H9 (cell line): ENCODE measurements around the gene SSTR5. TPM values are rescaled to one million over a fixed set of nuclear protein-coding genes. Genes with fewer than 3 reads are reported as not detected.

ENCODE experiments used
- DNase-seq: peaks from one replicate; pipeline ENCODE4 v3.0.0-alpha.2; 2017
- H2AFZ ChIP-seq: one replicate; pipeline ENCODE4 v1.6.1; 2013; ENCODE audit warnings: mild to moderate bottlenecking, low read length, control low read depth, moderate library complexity
- H2AK5ac ChIP-seq: 2 replicates; pipeline ENCODE4 v1.6.1; 2013; ENCODE audit warnings: low read length, control low read depth, mixed read lengths; ENCODE audit not compliant: insufficient read length
- H2BK120ac ChIP-seq: one replicate; pipeline ENCODE4 v1.6.1; 2013; ENCODE audit warnings: low read depth, mild to moderate bottlenecking, low read length, control low read depth, inconsistent platforms; ENCODE audit not compliant: poor library complexity, severe bottlenecking
- H2BK12ac ChIP-seq: 2 replicates; pipeline ENCODE4 v1.6.1; 2013; ENCODE audit warnings: low read length, control low read depth, mixed read lengths, low read depth; ENCODE audit not compliant: insufficient read length
- H2BK15ac ChIP-seq: 2 replicates; pipeline ENCODE4 v1.6.1; 2013; ENCODE audit warnings: low read depth, low read length, control low read depth
- H2BK20ac ChIP-seq: one replicate; pipeline ENCODE4 v1.6.1; 2013; ENCODE audit warnings: low read depth, mild to moderate bottlenecking, low read length, control low read depth, inconsistent platforms; ENCODE audit not compliant: poor library complexity, severe bottlenecking
- H2BK5ac ChIP-seq: 2 replicates; pipeline ENCODE4 v1.6.1; 2013; ENCODE audit warnings: low read length, control low read depth, mixed read lengths; ENCODE audit not compliant: insufficient read length
- H3K14ac ChIP-seq: 2 replicates; pipeline ENCODE4 v1.6.1; 2013; ENCODE audit warnings: low read length, control low read depth; ENCODE audit not compliant: insufficient read depth
- H3K18ac ChIP-seq: 2 replicates; pipeline ENCODE4 v1.6.1; 2013; ENCODE audit warnings: low read depth, mild to moderate bottlenecking, mixed read lengths, low read length, control low read depth; ENCODE audit not compliant: insufficient read length
- H3K23ac ChIP-seq: 2 replicates; pipeline ENCODE4 v1.6.1; 2013; ENCODE audit warnings: low read length, control low read depth, mixed read lengths, low read depth; ENCODE audit not compliant: insufficient read length
- H3K23me2 ChIP-seq: 2 replicates; pipeline ENCODE4 v1.6.1; 2013; ENCODE audit warnings: low read depth, mild to moderate bottlenecking, mixed read lengths, low read length, control low read depth; ENCODE audit not compliant: insufficient read length, poor library complexity, severe bottlenecking
- H3K27ac ChIP-seq: 2 replicates; pipeline ENCODE4 v1.5.1; 2013; ENCODE audit warnings: low read length, control low read depth, mixed read lengths, low read depth; ENCODE audit not compliant: insufficient read length
- H3K27me3 ChIP-seq: 2 replicates; pipeline ENCODE4 v1.6.1; 2013; ENCODE audit warnings: low read length, control low read depth, inconsistent platforms; ENCODE audit not compliant: insufficient read depth
- H3K4ac ChIP-seq: 2 replicates; pipeline ENCODE4 v1.6.1; 2013; ENCODE audit warnings: low read depth, mild to moderate bottlenecking, control low read depth, inconsistent platforms, low read length, moderate library complexity
- H3K4me1 ChIP-seq: 2 replicates; pipeline ENCODE4 v1.6.1; 2013; ENCODE audit warnings: low read length, control low read depth, inconsistent platforms; ENCODE audit not compliant: insufficient read depth
- H3K4me2 ChIP-seq: 2 replicates; pipeline ENCODE4 v1.6.1; 2013; ENCODE audit warnings: low read length, control low read depth, mixed read lengths; ENCODE audit not compliant: insufficient read length, insufficient read depth
- H3K56ac ChIP-seq: 2 replicates; pipeline ENCODE4 v1.6.1; 2013; ENCODE audit warnings: low read depth, mild to moderate bottlenecking, mixed read lengths, low read length, control low read depth; ENCODE audit not compliant: insufficient read length
- H3K79me1 ChIP-seq: 2 replicates; pipeline ENCODE4 v1.6.1; 2013; ENCODE audit warnings: low read depth, mild to moderate bottlenecking, moderate library complexity, low read length, control low read depth, inconsistent platforms; ENCODE audit not compliant: insufficient read depth, poor library complexity, severe bottlenecking
- H3K79me2 ChIP-seq: 2 replicates; pipeline ENCODE4 v1.6.1; 2013; ENCODE audit warnings: low read length, control low read depth, inconsistent platforms; ENCODE audit not compliant: insufficient read depth
- H3K9ac ChIP-seq: 2 replicates; pipeline ENCODE4 v1.6.1; 2013; ENCODE audit warnings: low read length, control low read depth, mixed read lengths; ENCODE audit not compliant: insufficient read length; ENCODE audit errors: extremely low read depth
- H3K9me3 ChIP-seq: one replicate; pipeline ENCODE4 v1.6.1; 2013; ENCODE audit warnings: low read depth, low read length, inconsistent platforms; ENCODE audit not compliant: control insufficient read depth
- H3T11ph ChIP-seq: one replicate; pipeline ENCODE4 v1.6.1; 2013; ENCODE audit warnings: mild to moderate bottlenecking, low read length, control low read depth, inconsistent platforms
- H4K20me1 ChIP-seq: one replicate; pipeline ENCODE4 v1.6.1; 2013; ENCODE audit not compliant: control insufficient read depth, insufficient read length, insufficient read depth
- H4K5ac ChIP-seq: 2 replicates; pipeline ENCODE4 v1.6.1; 2013; ENCODE audit warnings: low read depth, mild to moderate bottlenecking, mixed read lengths, low read length, control low read depth; ENCODE audit not compliant: insufficient read length
- H4K8ac ChIP-seq: replicated peaks from 2 replicates; pipeline ENCODE4 v1.6.1; 2013; ENCODE audit warnings: low read length, control low read depth, mixed read lengths, low read depth; ENCODE audit not compliant: insufficient read length
- H4K91ac ChIP-seq: 2 replicates; pipeline ENCODE4 v1.6.1; 2013; ENCODE audit warnings: low read depth, mild to moderate bottlenecking, moderate library complexity, mixed read lengths, low read length, control low read depth; ENCODE audit not compliant: insufficient read length
- H3K27ac Mint-ChIP-seq, 3 experiments: 2 replicates in 2 of 3; 3 replicates in 1 of 3; pipeline ENCODE4 v1.8.0; 2020 to 2021; ENCODE audit warnings: mixed read lengths in 3 of 3, mild to moderate bottlenecking in 1 of 3, moderate library complexity in 1 of 3
- H3K27me3 Mint-ChIP-seq: 2 replicates; pipeline ENCODE4 v1.8.0; 2021; ENCODE audit warnings: low read depth, mild to moderate bottlenecking, moderate library complexity, mixed read lengths
- H3K36me3 Mint-ChIP-seq, 3 experiments: 2 replicates in 2 of 3; 3 replicates in 1 of 3; pipeline ENCODE4 v1.8.0; 2020 to 2021; ENCODE audit warnings: low read depth in 3 of 3, mixed read lengths in 3 of 3; ENCODE audit not compliant: insufficient read depth in 1 of 3
- H3K4me1 Mint-ChIP-seq, 2 experiments: 2 replicates each; pipeline ENCODE4 v1.8.0; 2020; ENCODE audit warnings: mixed read lengths in 2 of 2
- H3K4me3 Mint-ChIP-seq, 2 experiments: 2 replicates in 1 of 2; 3 replicates in 1 of 2; pipeline ENCODE4 v1.8.0; 2020 to 2021; ENCODE audit warnings: mild to moderate bottlenecking in 2 of 2, mixed read lengths in 2 of 2, moderate library complexity in 1 of 2
- H3K9me3 Mint-ChIP-seq, 2 experiments: 2 replicates in 1 of 2; 3 replicates in 1 of 2; pipeline ENCODE4 v1.8.0; 2020; ENCODE audit warnings: mild to moderate bottlenecking in 2 of 2, mixed read lengths in 2 of 2, moderate library complexity in 1 of 2
- WGBS: extraction: QIAGEN DNeasy Blood & Tissue Kit; methylation state at CpG from one replicate; pipeline ENCODE4 v1.1.7; 2013; ENCODE audit warnings: missing lambda C conversion rate, low lambda C conversion rate, mixed read lengths; ENCODE audit not compliant: insufficient read length; ENCODE audit errors: extremely low coverage; 5-methylcytosine and 5-hydroxymethylcytosine counted together
- total RNA-seq: library from RNA; stranded (reverse); gene quantifications from 2 replicates; pipeline ENCODE4 v1.2.1, GENCODE V29; 2021
- TF ChIP-seq, protein P1 (sequence below): fragments of 200-600 bp; sonication (generic); conservative IDR thresholded peaks from 3 replicates; pipeline ENCODE4 v1.8.0; 2021; ENCODE audit warnings: antibody characterized with exemption, mild to moderate bottlenecking

The SSTR5 gene
- total RNA-seq, 1 experiment from 2014 or later = 0.22 TPM

- H3K27ac Mint-ChIP-seq = no peak overlapping the region
- H3K18ac ChIP-seq = no peak overlapping the region
- no peaks in the 10 kb centered on the region for H3K27me3 ChIP-seq
Measured at GRCh38 chr16:1059310-1059709, 13.2 kb upstream of the SSTR5 start.

More at GRCh38 chr16:1059310-1059709, 13.2 kb upstream of the SSTR5 start:
- H2AFZ ChIP-seq = no peak overlapping the region
- TF ChIP-seq, protein P1, sequence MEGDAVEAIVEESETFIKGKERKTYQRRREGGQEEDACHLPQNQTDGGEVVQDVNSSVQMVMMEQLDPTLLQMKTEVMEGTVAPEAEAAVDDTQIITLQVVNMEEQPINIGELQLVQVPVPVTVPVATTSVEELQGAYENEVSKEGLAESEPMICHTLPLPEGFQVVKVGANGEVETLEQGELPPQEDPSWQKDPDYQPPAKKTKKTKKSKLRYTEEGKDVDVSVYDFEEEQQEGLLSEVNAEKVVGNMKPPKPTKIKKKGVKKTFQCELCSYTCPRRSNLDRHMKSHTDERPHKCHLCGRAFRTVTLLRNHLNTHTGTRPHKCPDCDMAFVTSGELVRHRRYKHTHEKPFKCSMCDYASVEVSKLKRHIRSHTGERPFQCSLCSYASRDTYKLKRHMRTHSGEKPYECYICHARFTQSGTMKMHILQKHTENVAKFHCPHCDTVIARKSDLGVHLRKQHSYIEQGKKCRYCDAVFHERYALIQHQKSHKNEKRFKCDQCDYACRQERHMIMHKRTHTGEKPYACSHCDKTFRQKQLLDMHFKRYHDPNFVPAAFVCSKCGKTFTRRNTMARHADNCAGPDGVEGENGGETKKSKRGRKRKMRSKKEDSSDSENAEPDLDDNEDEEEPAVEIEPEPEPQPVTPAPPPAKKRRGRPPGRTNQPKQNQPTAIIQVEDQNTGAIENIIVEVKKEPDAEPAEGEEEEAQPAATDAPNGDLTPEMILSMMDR = no peak
- no peak overlapping the region for H3K4ac ChIP-seq
- H3K4me2 ChIP-seq = no peak overlapping the region
- no peak overlapping the region for H3K27ac ChIP-seq
- no peak overlapping the region for H3T11ph ChIP-seq
- H4K91ac ChIP-seq = no peak overlapping the region
- H4K5ac ChIP-seq = no peak overlapping the region
- no peak overlapping the region for H2AK5ac ChIP-seq
- no peak overlapping the region for H3K23ac ChIP-seq
- no peak overlapping the region for H3K9ac ChIP-seq
- Mint-ChIP-seq H3K36me3 (peaks cover 2 to 5% (median 4%) of the 10 kb centered on the region in 3 experiments; a peak in 5 of 7 replicates), H3K4me3 (no peak overlapping the region), H3K9me3 (peaks cover 5 to 7% of the 10 kb centered on the region in 2 experiments), H3K27me3 (peaks cover 13% of the 10 kb centered on the region), H3K4me1 (0 out of 4 replicates have a peak, but pooled peaks cover 0 to 2% of the 10 kb centered on the region in 2 experiments)
- WGBS = no CpG with 5 or more reads among the region's 3 CpGs
- H3K4me1 ChIP-seq = no peaks in the 10 kb centered on the region
- H2BK15ac ChIP-seq = no peak overlapping the region
- no peak overlapping the region for H2BK5ac ChIP-seq
- DNase-seq = no peak
- no peaks in the 10 kb centered on the region for H3K79me2 ChIP-seq
- H3K9me3 ChIP-seq = no peaks in the 10 kb centered on the region
- H2BK12ac ChIP-seq = no peak overlapping the region
- H2BK120ac ChIP-seq = no peak overlapping the region
- no peaks in the 10 kb centered on the region for H4K20me1 ChIP-seq
- H3K23me2 ChIP-seq = no peaks in the 10 kb centered on the region
- no peak overlapping the region for H3K14ac ChIP-seq
- H2BK20ac ChIP-seq = no peak overlapping the region
- H4K8ac ChIP-seq = no peak overlapping the region
- no peaks in the 10 kb centered on the region for H3K79me1 ChIP-seq
- H3K56ac ChIP-seq = no peak overlapping the region
